WI38 (cell line): Measurements from ENCODE around the gene SPEM1.

Experiments
- H3K4me3 ChIP-seq: 2 replicates; pipeline ENCODE4 v1.5.1; 2011; ENCODE audit warnings: low read depth, mild to moderate bottlenecking, control low read depth, low read length
- CTCF ChIP-seq: IDR thresholded peaks from 2 replicates; pipeline ENCODE4 v1.5.1; 2012; ENCODE audit warnings: low read depth, mild to moderate bottlenecking, control low read depth, low read length

SPEM1 gene

GRCh38 chr17:7391307-7391706 is 28.8 kb upstream of the SPEM1 start:
- TF ChIP-seq CTCF, result no peak
- no peak overlapping the region for H3K4me3 ChIP-seq

- peak overlapping the region; percentile 90 for H3K4me3 ChIP-seq
- TF ChIP-seq CTCF, result no peak
Measured at GRCh38 chr17:7392696-7393612, 27.2 kb upstream of the SPEM1 start.

- no peak for TF ChIP-seq CTCF
- H3K4me3 ChIP-seq, result peak overlapping the region; percentile 90
Measured at GRCh38 chr17:7393613-7394451, 26.3 kb upstream of the SPEM1 start.

- H3K4me3 ChIP-seq, result peak within 1 kb of the TSS; percentile 90
- peak; percentile 36 for TF ChIP-seq CTCF
Measured at GRCh38 chr17:7394452-7395191, 25.5 kb upstream of the SPEM1 start, which contains the start of gene PLSCR3. Gene PLSCR3, minus strand, starts transcription at chr17:7394525. Its CDS starts 415 bp downstream, at chr17:7394110.

- TF ChIP-seq CTCF, result no peak
- H3K4me3 ChIP-seq, result no peak overlapping the region
Measured at GRCh38 chr17:7396147-7396546, 24.0 kb upstream of the SPEM1 start.

GRCh38 chr17:7398612-7399011 is 21.5 kb upstream of the SPEM1 start:
- H3K4me3 ChIP-seq, result no peak overlapping the region
- TF ChIP-seq CTCF, result no peak
